ENCODE results near the gene SP3. TPM values are rescaled to one million over a fixed set of nuclear protein-coding genes. Genes with fewer than 3 reads are reported as not detected.
A peak's percentile ranks its signal among the peaks of the same experiment; 100 is the strongest.

Gene SP3
- total RNA-seq, 2 donors from 2014 or later, result 145 to 166 TPM

DNA sequence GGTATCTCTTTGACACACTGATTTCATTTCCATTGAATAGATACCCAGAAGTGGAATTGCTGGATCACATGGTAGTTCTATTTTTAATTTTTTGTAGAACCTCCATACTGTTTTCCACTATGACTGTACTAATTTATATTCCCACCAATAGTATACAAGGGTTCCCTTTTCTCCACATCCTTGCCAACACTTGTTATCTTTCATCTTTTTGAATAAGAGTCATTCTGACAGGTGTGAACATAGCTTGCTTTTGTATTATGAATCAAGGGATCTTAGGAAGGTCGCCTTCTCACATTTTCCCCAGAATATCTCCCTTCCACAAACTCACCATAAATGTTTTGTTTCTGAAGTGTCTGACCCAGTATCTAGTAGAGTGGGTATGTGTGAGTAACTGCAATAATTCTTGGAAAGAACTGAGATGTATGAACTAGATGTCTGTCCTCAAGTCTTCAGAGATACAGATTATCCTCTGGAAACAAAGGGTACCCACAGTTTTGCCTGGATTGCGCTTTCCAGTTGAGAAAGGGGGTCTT is 17.1 kb upstream of the SP3 start:
- peaks cover 9% of the 10 kb centered on the region for H3K4me1 ChIP-seq (replicated peaks)
- intact Hi-C loops (cut with DNase I), result no loop called here
- WGBS, result 67% methylated on average over 2 of the region's 2 CpGs

GRCh38 chr2:173981520-173981919 is 16.3 kb upstream of the SP3 start:
- 94% methylated on average over 2 of the region's 2 CpGs for WGBS

More for the DNA sequence above, 17.1 kb upstream of the SP3 start:
- Histone ChIP-seq H3K27me3 (replicated peaks; ENCODE audit: insufficient read depth) (no peaks in the 10 kb centered on the region), H3K4me3 (no peak overlapping the region), H3K27ac (peak overlapping the region in 1 of 2 donors; percentile 6), H3K36me3 (no peaks in the 10 kb centered on the region), H3K9me3 (no peaks in the 10 kb centered on the region)
- TF ChIP-seq POLR2A (IDR thresholded peaks at IDR 0.05), result no peak
- TF ChIP-seq POLR2AphosphoS5 (IDR thresholded peaks at IDR 0.05), result no peak
- TF ChIP-seq, protein P1, sequence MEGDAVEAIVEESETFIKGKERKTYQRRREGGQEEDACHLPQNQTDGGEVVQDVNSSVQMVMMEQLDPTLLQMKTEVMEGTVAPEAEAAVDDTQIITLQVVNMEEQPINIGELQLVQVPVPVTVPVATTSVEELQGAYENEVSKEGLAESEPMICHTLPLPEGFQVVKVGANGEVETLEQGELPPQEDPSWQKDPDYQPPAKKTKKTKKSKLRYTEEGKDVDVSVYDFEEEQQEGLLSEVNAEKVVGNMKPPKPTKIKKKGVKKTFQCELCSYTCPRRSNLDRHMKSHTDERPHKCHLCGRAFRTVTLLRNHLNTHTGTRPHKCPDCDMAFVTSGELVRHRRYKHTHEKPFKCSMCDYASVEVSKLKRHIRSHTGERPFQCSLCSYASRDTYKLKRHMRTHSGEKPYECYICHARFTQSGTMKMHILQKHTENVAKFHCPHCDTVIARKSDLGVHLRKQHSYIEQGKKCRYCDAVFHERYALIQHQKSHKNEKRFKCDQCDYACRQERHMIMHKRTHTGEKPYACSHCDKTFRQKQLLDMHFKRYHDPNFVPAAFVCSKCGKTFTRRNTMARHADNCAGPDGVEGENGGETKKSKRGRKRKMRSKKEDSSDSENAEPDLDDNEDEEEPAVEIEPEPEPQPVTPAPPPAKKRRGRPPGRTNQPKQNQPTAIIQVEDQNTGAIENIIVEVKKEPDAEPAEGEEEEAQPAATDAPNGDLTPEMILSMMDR (IDR thresholded peaks at IDR 0.05), result no peak
- no peak for DNase-seq (ENCODE audit: low spot score)

GRCh38 chr2:173979751-173980351 is 14.7 kb upstream of the SP3 start:
- Histone ChIP-seq H3K4me3 (no peak overlapping the region), H3K9me3 (no peaks in the 10 kb centered on the region), H3K27ac (no peak overlapping the region), H3K36me3 (no peaks in the 10 kb centered on the region), H3K4me1 (replicated peaks) (peaks cover 8% of the 10 kb centered on the region), H3K27me3 (replicated peaks; ENCODE audit: insufficient read depth) (no peaks in the 10 kb centered on the region)
- TF ChIP-seq POLR2A (IDR thresholded peaks at IDR 0.05) (no peak), POLR2AphosphoS5 (IDR thresholded peaks at IDR 0.05) (no peak)
- TF ChIP-seq, protein P1 (IDR thresholded peaks at IDR 0.05), result no peak
- DNase-seq (ENCODE audit: low spot score), result no peak
- WGBS, result 87% methylated on average over 3 of the region's 3 CpGs
- intact Hi-C loops (cut with DNase I), result no loop called here

More at GRCh38 chr2:173981520-173981919, 16.3 kb upstream of the SP3 start:
- no peaks in the 10 kb centered on the region for H3K9me3 ChIP-seq
- no peaks in the 10 kb centered on the region for H3K27me3 ChIP-seq (replicated peaks; ENCODE audit: insufficient read depth)
- intact Hi-C loops (cut with DNase I), result no loop called here
- H3K36me3 ChIP-seq, result no peaks in the 10 kb centered on the region
- TF ChIP-seq, protein P1 (IDR thresholded peaks at IDR 0.05), result no peak
- no peak for TF ChIP-seq POLR2AphosphoS5 (IDR thresholded peaks at IDR 0.05)
- no peak for TF ChIP-seq POLR2A (IDR thresholded peaks at IDR 0.05)
- no peak for DNase-seq (ENCODE audit: low spot score)
- no peak overlapping the region for H3K4me3 ChIP-seq
- H3K27ac ChIP-seq, result no peak overlapping the region
- H3K4me1 ChIP-seq (replicated peaks), result peaks cover 9% of the 10 kb centered on the region

- Histone ChIP-seq H3K9me3 (no peaks in the 10 kb centered on the region), H3K27me3 (replicated peaks; ENCODE audit: insufficient read depth) (no peaks in the 10 kb centered on the region), H3K4me1 (replicated peaks) (no peaks in the 10 kb centered on the region), H3K36me3 (no peaks in the 10 kb centered on the region), H3K4me3 (no peak overlapping the region), H3K27ac (no peak overlapping the region)
- DNase-seq (ENCODE audit: low spot score), result no peak
- intact Hi-C loops (cut with DNase I), result no loop called here
- no peak for TF ChIP-seq POLR2A (IDR thresholded peaks at IDR 0.05)
- TF ChIP-seq POLR2AphosphoS5 (IDR thresholded peaks at IDR 0.05), result no peak
- TF ChIP-seq, protein P1 (IDR thresholded peaks at IDR 0.05), result no peak
- 95% methylated on average over 1 of the region's 1 CpG for WGBS
Measured at GRCh38 chr2:173978447-173978846, 13.3 kb upstream of the SP3 start.

GRCh38 chr2:173972636-173973035 is 7.5 kb upstream of the SP3 start:
- Histone ChIP-seq H3K4me3 (no peak overlapping the region), H3K27ac (no peak overlapping the region), H3K36me3 (no peaks in the 10 kb centered on the region), H3K4me1 (replicated peaks) (no peaks in the 10 kb centered on the region), H3K9me3 (no peaks in the 10 kb centered on the region), H3K27me3 (replicated peaks; ENCODE audit: insufficient read depth) (no peaks in the 10 kb centered on the region)
- 48% methylated on average over 3 of the region's 3 CpGs for WGBS
- no peak for TF ChIP-seq POLR2AphosphoS5 (IDR thresholded peaks at IDR 0.05)
- intact Hi-C loops (cut with DNase I), result no loop called here
- DNase-seq (ENCODE audit: low spot score), result no peak

Data from prostate gland (tissue), 2 donors.